Measurements from ENCODE around the gene MAP2.
A peak's percentile ranks its signal among the peaks of the same experiment; 100 is the strongest.
"Not testable (repeated sequence)": the region's sequence is repeated elsewhere in the genome, so short reads cannot be mapped to it uniquely, and the experiment has no call there.

Gene MAP2

GRCh38 chr2:209591021-209591420 is 167.2 kb downstream of the MAP2 start:
- no peak for DNase-seq (ENCODE audit: low spot score)

- no peak for DNase-seq (ENCODE audit: low spot score)
Observed at GRCh38 chr2:209592106-209592505, 168.3 kb downstream of the MAP2 start.

GRCh38 chr2:209593930-209594329 is 170.1 kb downstream of the MAP2 start:
- no peak for DNase-seq (ENCODE audit: low spot score)

GRCh38 chr2:209596262-209596661 is 172.4 kb downstream of the MAP2 start:
- DNase-seq (ENCODE audit: low spot score) = no peak

GRCh38 chr2:209598227-209598626 is 174.4 kb downstream of the MAP2 start:
- DNase-seq (ENCODE audit: low spot score) = not testable (repeated sequence)

GRCh38 chr2:209600341-209601171 is 176.7 kb downstream of the MAP2 start:
- DNase-seq (ENCODE audit: low spot score) = no peak

- DNase-seq (ENCODE audit: low spot score) = no peak
Observed at GRCh38 chr2:209601497-209601896, 177.7 kb downstream of the MAP2 start.

- no peak for DNase-seq (ENCODE audit: low spot score)
Observed at GRCh38 chr2:209602259-209602658, 178.4 kb downstream of the MAP2 start.

- DNase-seq (ENCODE audit: low spot score) = no peak
Observed at GRCh38 chr2:209609531-209609930, 185.7 kb downstream of the MAP2 start.

GRCh38 chr2:209610631-209611030 is 186.8 kb downstream of the MAP2 start:
- no peak for DNase-seq (ENCODE audit: low spot score)

GRCh38 chr2:209613649-209614305 is 189.9 kb downstream of the MAP2 start:
- no peak for DNase-seq (ENCODE audit: low spot score)

- DNase-seq (ENCODE audit: low spot score) = no peak
Observed at GRCh38 chr2:209614690-209615369, 191.0 kb downstream of the MAP2 start.

- no peak for DNase-seq (ENCODE audit: low spot score)
Observed at GRCh38 chr2:209619782-209620181, 195.9 kb downstream of the MAP2 start.

- DNase-seq (ENCODE audit: low spot score) = no peak
Observed at GRCh38 chr2:209624192-209624938, 200.5 kb downstream of the MAP2 start.

- DNase-seq (ENCODE audit: low spot score) = peak; percentile 25
Observed at GRCh38 chr2:209629597-209629996, 205.8 kb downstream of the MAP2 start.

- DNase-seq (ENCODE audit: low spot score) = no peak
Observed at GRCh38 chr2:209633911-209634310, 210.1 kb downstream of the MAP2 start.

GRCh38 chr2:209636076-209636475 is 212.2 kb downstream of the MAP2 start:
- DNase-seq (ENCODE audit: low spot score) = no peak

GRCh38 chr2:209637293-209637692 is 213.4 kb downstream of the MAP2 start:
- no peak for DNase-seq (ENCODE audit: low spot score)

GRCh38 chr2:209638346-209638745 is 214.5 kb downstream of the MAP2 start:
- DNase-seq (ENCODE audit: low spot score) = no peak

- DNase-seq (ENCODE audit: low spot score) = no peak
Observed at GRCh38 chr2:209640358-209640757, 216.5 kb downstream of the MAP2 start.

- DNase-seq (ENCODE audit: low spot score) = peak; percentile 15
Observed at GRCh38 chr2:209642146-209642820, 218.4 kb downstream of the MAP2 start.

- DNase-seq (ENCODE audit: low spot score) = no peak
Observed at GRCh38 chr2:209644842-209645241, 221.0 kb downstream of the MAP2 start.

Data from AG08395 (cell line).